A673 (cell line): ENCODE data around the gene SREBF2. TPM values are rescaled to one million over a fixed set of nuclear protein-coding genes. Genes with fewer than 3 reads are reported as not detected.

Experiments used
- BruUV-seq: library from RNA; stranded (reverse); fragments of 400-500 nt; replicated peaks from 2 replicates; lab custom pipeline; 2021; lab: Mats Ljungman, UMichigan
- CTCF ChIA-PET: fragments of 300-600 bp; sonication (Branson Sonifier 250); formaldehyde crosslinking; loops from one replicate; lab custom pipeline; 2022; ENCODE audit warnings: antibody characterized with exemption; lab: Charles Lee
- POLR2A ChIA-PET: fragments of 300-600 bp; sonication (Branson Sonifier 250); formaldehyde crosslinking; loops from one replicate; lab custom pipeline; 2022; ENCODE audit warnings: antibody characterized with exemption; ENCODE audit not compliant: low non-redundant PET; lab: Charles Lee
- DNase-seq: peaks from one replicate; pipeline ENCODE4 v3.0.0-alpha.2; 2015; ENCODE audit warnings: low spot score
- H3K27ac ChIP-seq: fragments of 200-600 bp; sonication (generic); 2 replicates; pipeline ENCODE4 v1.5.1; 2016; ENCODE audit warnings: mixed run types, low read depth, mild to moderate bottlenecking, mixed read lengths, antibody characterized with exemption, low read length; ENCODE audit not compliant: poor library complexity, severe bottlenecking
- H3K27me3 ChIP-seq: fragments of 200-600 bp; sonication (generic); replicated peaks from 2 replicates; pipeline ENCODE4 v1.6.1; 2017; ENCODE audit warnings: mixed run types, low read depth, mild to moderate bottlenecking, mixed read lengths, antibody characterized with exemption, low read length; ENCODE audit not compliant: insufficient read depth, poor library complexity
- H3K36me3 ChIP-seq: fragments of 200-600 bp; sonication (generic); 2 replicates; pipeline ENCODE4 v1.6.1; 2016; ENCODE audit warnings: mixed run types, mild to moderate bottlenecking, mixed read lengths, antibody characterized with exemption, low read length; ENCODE audit not compliant: insufficient read depth, poor library complexity, severe bottlenecking
- H3K4me1 ChIP-seq: fragments of 200-600 bp; sonication (generic); 2 replicates; pipeline ENCODE4 v1.6.1; 2017; ENCODE audit warnings: mixed run types, mild to moderate bottlenecking, mixed read lengths, antibody characterized with exemption, low read length; ENCODE audit not compliant: insufficient read depth, poor library complexity, severe bottlenecking
- H3K4me3 ChIP-seq: fragments of 200-600 bp; sonication (generic); 2 replicates; pipeline ENCODE4 v1.5.1; 2016; ENCODE audit warnings: low read depth, mixed run types, mild to moderate bottlenecking, mixed read lengths, low read length; ENCODE audit not compliant: poor library complexity, severe bottlenecking
- H3K9me3 ChIP-seq: fragments of 200-600 bp; sonication (generic); 2 replicates; pipeline ENCODE4 v1.6.1; 2016; ENCODE audit warnings: mixed run types, low read depth, mild to moderate bottlenecking, mixed read lengths, antibody characterized with exemption, low read length; ENCODE audit not compliant: poor library complexity, severe bottlenecking
- EZH2 ChIP-seq: fragments of 200-600 bp; sonication (generic); IDR thresholded peaks from 2 replicates; pipeline ENCODE4 v1.6.1; 2017; ENCODE audit warnings: borderline replicate concordance, low read depth, mild to moderate bottlenecking, mixed read lengths, antibody characterized with exemption, low read length; ENCODE audit not compliant: poor library complexity, severe bottlenecking
- intact Hi-C: fragments of 100-400 bp; cut with micrococcal nuclease; formaldehyde crosslinking; loops from one replicate; pipeline ENCODE4 v1.10.0; 2022; ENCODE audit not compliant: unreplicated experiment
- total RNA-seq: library from RNA; stranded (reverse); gene quantifications from 2 replicates; pipeline ENCODE4 v1.2.3, GENCODE V29; 2021
- TF ChIP-seq, protein P1 (sequence below): fragments of 300-800, 200-600 bp; sonication (generic); conservative IDR thresholded peaks from 2 replicates; pipeline ENCODE4 v1.5.1; 2017; ENCODE audit warnings: low read depth, mild to moderate bottlenecking, antibody characterized with exemption, low read length, moderate library complexity, mixed read lengths

Gene SREBF2
- total RNA-seq, 1 experiment from 2014 or later, result 141 TPM

- Histone ChIP-seq H3K27ac (no peak overlapping the region), H3K27me3 (no peaks in the 10 kb centered on the region), H3K4me3 (no peak overlapping the region), H3K4me1 (peaks cover 17% of the 10 kb centered on the region), H3K9me3 (no peaks in the 10 kb centered on the region), H3K36me3 (no peaks in the 10 kb centered on the region)
- ChIA-PET POLR2A (interaction anchor here (0.6 kb wide), 1 partner anchor 686 kb away, joined by 11 read pairs; no protein-coding TSS in a partner anchor), CTCF (no interaction called here)
- BruUV-seq, result no TSS peak
- intact Hi-C loops, result no loop called here
- DNase-seq, result no peak
- no peak for TF ChIP-seq EZH2
- TF ChIP-seq, protein P1, sequence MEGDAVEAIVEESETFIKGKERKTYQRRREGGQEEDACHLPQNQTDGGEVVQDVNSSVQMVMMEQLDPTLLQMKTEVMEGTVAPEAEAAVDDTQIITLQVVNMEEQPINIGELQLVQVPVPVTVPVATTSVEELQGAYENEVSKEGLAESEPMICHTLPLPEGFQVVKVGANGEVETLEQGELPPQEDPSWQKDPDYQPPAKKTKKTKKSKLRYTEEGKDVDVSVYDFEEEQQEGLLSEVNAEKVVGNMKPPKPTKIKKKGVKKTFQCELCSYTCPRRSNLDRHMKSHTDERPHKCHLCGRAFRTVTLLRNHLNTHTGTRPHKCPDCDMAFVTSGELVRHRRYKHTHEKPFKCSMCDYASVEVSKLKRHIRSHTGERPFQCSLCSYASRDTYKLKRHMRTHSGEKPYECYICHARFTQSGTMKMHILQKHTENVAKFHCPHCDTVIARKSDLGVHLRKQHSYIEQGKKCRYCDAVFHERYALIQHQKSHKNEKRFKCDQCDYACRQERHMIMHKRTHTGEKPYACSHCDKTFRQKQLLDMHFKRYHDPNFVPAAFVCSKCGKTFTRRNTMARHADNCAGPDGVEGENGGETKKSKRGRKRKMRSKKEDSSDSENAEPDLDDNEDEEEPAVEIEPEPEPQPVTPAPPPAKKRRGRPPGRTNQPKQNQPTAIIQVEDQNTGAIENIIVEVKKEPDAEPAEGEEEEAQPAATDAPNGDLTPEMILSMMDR, result no peak
These were observed 34.2 kb upstream of the SREBF2 start for GRCh38 chr22:41798736-41799135.

DNA sequence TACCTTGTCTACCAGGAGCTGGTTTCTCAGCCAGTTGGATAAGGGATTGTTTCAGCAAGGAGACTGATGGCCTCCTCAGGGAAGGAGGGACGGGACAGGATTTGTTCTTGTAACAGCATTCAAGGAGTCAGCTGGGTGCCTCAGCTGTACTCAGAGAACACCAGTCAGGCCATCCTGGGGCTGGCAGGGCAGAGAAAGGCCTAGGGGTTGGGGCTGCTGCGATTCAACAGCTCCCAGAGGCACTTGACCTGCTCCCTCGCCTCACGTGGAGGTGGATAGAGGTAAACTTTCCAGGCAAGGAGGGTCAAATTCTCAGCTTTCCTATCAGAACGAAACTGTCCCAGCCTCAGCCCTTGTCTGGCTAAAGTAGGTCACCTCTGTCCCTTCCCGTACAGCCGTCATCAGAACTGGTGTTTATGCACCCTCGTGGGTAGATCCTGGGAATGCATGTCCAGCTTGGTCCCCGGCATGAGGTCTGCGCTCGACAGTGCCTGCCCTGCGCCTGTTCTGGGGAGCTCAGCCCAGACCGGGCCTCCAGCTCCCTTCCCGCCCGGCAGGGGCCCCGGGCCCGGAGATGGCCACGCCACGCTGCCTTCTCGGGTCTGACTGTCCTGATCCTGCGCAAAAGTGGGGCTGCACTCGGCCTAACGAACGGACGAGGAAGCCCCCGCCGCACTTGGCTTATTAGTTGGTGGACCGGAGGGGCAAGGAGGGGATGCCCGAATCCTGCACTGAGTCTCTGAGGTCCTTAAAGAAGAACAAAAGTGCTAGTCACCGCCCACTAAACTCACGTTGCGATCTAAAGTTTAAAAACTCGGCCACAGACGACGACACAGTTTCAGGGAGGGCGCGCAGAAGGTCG is 33.2 kb upstream of the SREBF2 start:
- Histone ChIP-seq H3K9me3 (no peaks in the 10 kb centered on the region), H3K27ac (peak overlapping the region; percentile 95), H3K4me3 (peak overlapping the region; percentile 96), H3K36me3 (no peaks in the 10 kb centered on the region), H3K4me1 (peaks cover 17% of the 10 kb centered on the region), H3K27me3 (no peaks in the 10 kb centered on the region)
- intact Hi-C loops, result no loop called here
- ChIA-PET POLR2A (interaction anchor here (0.6 to 1.1 kb wide), 2 partner anchors 33 to 659 kb away, joined by 3 to 6 read pairs; partner anchors contain the start of gene SREBF2), CTCF (interaction anchor here (1.0 to 1.9 kb wide), 2 partner anchors 53 to 103 kb away, joined by 4 to 8 read pairs; no protein-coding TSS in a partner anchor)
- TSS peak; percentile 85 for BruUV-seq
- no peak for DNase-seq
- TF ChIP-seq, protein P1, result no peak
- no peak for TF ChIP-seq EZH2

GRCh38 chr22:41800348-41801146 is 32.4 kb upstream of the SREBF2 start, which contains the start of gene CCDC134:
Gene CCDC134, plus strand, starts transcription at chr22:41800679. Its CDS starts 8,212 bp downstream, at chr22:41808891.
- H3K4me1 ChIP-seq, result peaks cover 17% of the 10 kb centered on the region
- peak within 1 kb of the TSS; percentile 95 for H3K27ac ChIP-seq
- peak; percentile 96 for DNase-seq
- H3K36me3 ChIP-seq, result no peaks in the 10 kb centered on the region
- intact Hi-C loops, result no loop called here
- peak within 1 kb of the TSS; percentile 96 for H3K4me3 ChIP-seq
- H3K9me3 ChIP-seq, result no peaks in the 10 kb centered on the region
- CTCF ChIA-PET, result interaction anchor here (0.5 to 1.9 kb wide), 3 partner anchors 54 to 641 kb away, joined by 3 to 8 read pairs (median 4); no protein-coding TSS in a partner anchor
- BruUV-seq, result no TSS peak
- POLR2A ChIA-PET, result interaction anchor here (0.6 to 1.1 kb wide), 3 partner anchors 32 to 658 kb away, joined by 3 to 6 read pairs (median 3); partner anchors contain the start of gene SREBF2
- H3K27me3 ChIP-seq, result no peaks in the 10 kb centered on the region
- no peak for TF ChIP-seq EZH2
- TF ChIP-seq, protein P1, result no peak
